GM13976 (cell line): ENCODE results near the gene NHEJ1.

Experiments used
- DNase-seq: peaks from one replicate; pipeline ENCODE4 v3.0.0; 2012; ENCODE audit warnings: low spot score
- in situ Hi-C: fragments of 300-500 bp; cut with MboI; formaldehyde crosslinking; loops from one replicate; pipeline ENCODE4 v1.12.0; 2022; ENCODE audit warnings: low sequenced_read_pairs, mixed read lengths, inconsistent platforms; ENCODE audit not compliant: unreplicated experiment
- TF ChIP-seq, protein P1 (sequence below): IDR thresholded peaks from 2 replicates; pipeline ENCODE4 v1.5.1; 2012; ENCODE audit warnings: borderline replicate concordance, mild to moderate bottlenecking; ENCODE audit not compliant: insufficient read depth; ENCODE audit errors: extremely low read depth, missing control alignments, control extremely low read depth

Gene NHEJ1

GRCh38 chr2:219030177-219030940 lies 130.3 kb downstream of the NHEJ1 start:
- in situ Hi-C loops, result loop anchor here (25.0 kb wide), 1 partner anchor 282 kb away; the partner anchor contains the start of gene PTPRN
- TF ChIP-seq, protein P1, sequence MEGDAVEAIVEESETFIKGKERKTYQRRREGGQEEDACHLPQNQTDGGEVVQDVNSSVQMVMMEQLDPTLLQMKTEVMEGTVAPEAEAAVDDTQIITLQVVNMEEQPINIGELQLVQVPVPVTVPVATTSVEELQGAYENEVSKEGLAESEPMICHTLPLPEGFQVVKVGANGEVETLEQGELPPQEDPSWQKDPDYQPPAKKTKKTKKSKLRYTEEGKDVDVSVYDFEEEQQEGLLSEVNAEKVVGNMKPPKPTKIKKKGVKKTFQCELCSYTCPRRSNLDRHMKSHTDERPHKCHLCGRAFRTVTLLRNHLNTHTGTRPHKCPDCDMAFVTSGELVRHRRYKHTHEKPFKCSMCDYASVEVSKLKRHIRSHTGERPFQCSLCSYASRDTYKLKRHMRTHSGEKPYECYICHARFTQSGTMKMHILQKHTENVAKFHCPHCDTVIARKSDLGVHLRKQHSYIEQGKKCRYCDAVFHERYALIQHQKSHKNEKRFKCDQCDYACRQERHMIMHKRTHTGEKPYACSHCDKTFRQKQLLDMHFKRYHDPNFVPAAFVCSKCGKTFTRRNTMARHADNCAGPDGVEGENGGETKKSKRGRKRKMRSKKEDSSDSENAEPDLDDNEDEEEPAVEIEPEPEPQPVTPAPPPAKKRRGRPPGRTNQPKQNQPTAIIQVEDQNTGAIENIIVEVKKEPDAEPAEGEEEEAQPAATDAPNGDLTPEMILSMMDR, result no peak
- DNase-seq, result no peak

GRCh38 chr2:219029829-219030165 lies 130.8 kb downstream of the NHEJ1 start:
- DNase-seq, result peak; percentile 92
- in situ Hi-C loops, result loop anchor here (25.0 kb wide), 1 partner anchor 283 kb away; the partner anchor contains the start of gene PTPRN
- TF ChIP-seq, protein P1, result peak; percentile 90

DNA sequence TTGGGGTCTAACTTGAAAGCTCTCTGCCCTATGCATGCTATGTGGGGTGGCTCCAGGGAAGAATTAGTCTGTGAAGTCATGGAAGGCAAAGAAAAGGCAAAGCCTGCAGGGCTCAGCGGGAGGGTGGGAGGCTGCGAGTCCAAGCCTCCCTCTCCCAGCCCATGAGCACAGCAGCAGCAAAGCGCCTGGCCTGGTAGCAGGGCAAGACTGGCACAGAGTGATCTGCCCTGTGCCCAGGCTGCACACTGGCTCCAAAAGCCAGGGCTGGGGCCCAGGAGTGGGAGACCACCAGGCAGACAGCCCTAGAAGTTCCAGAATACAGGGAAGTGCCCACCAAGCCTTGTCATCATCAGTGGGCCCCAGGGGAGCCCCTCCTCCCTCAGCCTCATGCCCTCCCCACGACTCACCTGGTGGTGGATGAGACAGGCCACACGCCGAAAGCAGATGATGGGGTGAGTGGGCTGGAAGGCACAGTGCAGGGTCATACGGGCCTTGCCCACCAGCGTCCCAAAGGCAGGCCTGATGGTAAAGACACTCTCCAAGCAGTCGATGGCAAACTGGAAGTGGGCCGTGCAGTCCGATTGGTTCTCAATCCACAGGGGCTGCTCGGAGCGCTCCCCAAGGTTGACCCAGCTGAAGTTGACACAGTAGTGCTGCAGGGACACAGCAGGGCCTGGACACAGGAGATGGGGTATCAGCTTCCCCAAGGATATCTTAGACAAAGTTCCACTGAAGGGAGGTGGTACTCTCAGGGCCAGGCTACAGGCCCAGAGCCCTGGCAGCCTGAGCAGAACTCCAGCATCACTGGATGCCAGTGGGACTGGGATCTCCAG lies 131.4 kb downstream of the NHEJ1 start:
- DNase-seq, result no peak
- in situ Hi-C loops, result loop anchor here (25.0 kb wide), 1 partner anchor 283 kb away; the partner anchor contains the start of gene PTPRN
- TF ChIP-seq, protein P1, result no peak

DNA sequence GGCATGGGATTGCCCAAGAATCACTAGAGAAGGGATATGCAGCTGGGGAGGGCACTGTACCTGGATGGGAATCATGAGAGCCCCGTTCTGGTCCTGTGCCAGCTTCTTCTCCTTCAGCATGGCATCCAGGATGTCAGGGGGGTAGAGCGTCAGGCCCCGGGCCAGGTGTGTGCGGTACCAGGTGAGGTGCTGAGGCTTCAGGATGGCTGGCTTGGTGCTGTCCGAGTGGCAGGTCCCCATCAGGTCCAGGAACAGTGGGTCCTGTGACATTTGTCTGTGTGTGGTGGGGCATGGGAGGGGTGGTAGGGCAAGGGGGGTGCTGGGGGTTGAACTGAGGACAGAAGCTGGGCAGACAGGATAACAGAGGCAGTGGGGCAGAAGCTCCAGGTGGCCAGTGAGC lies 132.5 kb downstream of the NHEJ1 start:
- no peak for DNase-seq

DNA sequence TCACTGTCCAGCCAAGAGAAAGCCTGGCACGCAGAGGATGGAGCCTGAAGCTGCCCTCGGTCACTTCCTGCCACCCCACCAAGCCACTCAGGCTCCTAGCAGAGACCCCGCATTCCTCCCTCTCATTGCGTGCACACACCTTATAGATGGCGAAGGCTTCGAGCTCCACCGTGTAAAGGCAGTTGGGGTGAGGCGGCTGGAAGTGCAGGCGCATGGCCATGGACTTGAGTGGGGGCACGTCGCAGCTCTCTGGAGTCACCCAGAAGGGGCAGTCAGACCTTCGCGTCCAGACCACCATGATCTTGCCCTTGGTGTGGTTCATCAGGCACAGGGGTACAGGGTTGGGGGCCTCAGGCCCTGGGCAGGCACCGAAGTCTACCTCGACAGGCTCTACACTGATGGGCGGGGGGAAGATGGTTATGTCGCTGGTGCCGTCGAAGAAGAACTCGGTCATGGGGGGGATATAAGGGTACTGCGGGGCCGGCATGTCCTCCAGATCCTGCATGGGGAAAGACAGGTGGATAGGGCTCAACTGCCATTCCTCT lies 133.0 kb downstream of the NHEJ1 start:
- TF ChIP-seq, protein P1, result no peak
- in situ Hi-C loops, result loop anchor here (25.0 kb wide), 1 partner anchor 285 kb away; the partner anchor contains the start of gene PTPRN
- no peak for DNase-seq

More for the DNA sequence above, 132.5 kb downstream of the NHEJ1 start:
- in situ Hi-C loops, result loop anchor here (25.0 kb wide), 1 partner anchor 284 kb away; the partner anchor contains the start of gene PTPRN
- TF ChIP-seq, protein P1, result no peak

- TF ChIP-seq, protein P1, result no peak
- in situ Hi-C loops, result loop anchor here (25.0 kb wide), 1 partner anchor 285 kb away; the partner anchor contains the start of gene PTPRN
- no peak for DNase-seq
Measured at GRCh38 chr2:219026946-219027345, 133.7 kb downstream of the NHEJ1 start.
